Iris pigment epithelial cell (primary cell): ENCODE results near the gene FAM162A.

Experiments used
- DNase-seq: peaks from one replicate; pipeline ENCODE4 v3.0.0-alpha.2; 2011; ENCODE audit warnings: low read depth

FAM162A gene, protein sequence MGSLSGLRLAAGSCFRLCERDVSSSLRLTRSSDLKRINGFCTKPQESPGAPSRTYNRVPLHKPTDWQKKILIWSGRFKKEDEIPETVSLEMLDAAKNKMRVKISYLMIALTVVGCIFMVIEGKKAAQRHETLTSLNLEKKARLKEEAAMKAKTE

DNA sequence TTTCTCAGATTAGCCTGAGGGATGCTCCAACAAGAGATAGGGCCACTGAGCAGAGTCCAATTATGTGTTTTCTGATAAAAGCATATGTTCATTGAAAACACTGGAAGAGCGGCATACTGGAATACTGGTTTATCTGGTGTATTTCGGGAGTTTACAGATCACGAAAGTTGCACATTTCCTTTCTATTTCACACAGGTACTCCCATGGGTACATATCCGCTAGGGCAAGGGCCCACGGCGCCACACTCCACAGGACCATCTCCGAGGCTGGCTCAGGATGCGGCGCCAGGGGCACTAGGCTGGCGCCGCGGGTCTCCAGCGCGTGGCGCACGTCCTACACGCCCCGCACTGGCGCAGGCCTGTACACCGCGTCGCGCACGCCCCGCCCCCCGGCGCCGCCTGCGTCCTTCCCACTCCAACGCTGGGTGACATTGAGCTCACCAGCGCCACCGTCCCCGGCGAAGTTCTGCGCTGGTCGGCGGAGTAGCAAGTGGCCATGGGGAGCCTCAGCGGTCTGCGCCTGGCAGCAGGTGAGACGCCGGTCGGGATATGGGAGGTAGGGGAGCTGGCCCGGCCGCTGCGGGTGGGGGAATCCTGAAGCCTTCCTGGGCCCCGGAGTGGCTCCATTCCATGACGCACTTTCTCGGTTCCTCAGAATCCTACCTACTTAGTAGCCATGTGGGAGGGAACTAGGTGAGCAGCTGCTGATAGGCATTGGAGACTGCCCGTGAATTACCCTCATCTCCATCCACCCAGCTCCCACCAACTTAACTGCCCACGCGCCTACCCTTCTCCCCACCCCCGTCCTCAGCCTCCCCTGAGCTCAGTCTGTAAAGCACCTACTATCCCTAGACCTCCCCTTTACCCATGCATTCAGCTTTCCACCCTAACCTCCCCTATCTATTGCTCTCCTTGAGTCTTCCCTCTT lies at the start of gene FAM162A:
FAM162A (plus strand) TSS at position 412 of the 927 bp plus-strand sequence; CDS start at position 496, 84 bp downstream.
- peak; percentile 75 for DNase-seq

DNA sequence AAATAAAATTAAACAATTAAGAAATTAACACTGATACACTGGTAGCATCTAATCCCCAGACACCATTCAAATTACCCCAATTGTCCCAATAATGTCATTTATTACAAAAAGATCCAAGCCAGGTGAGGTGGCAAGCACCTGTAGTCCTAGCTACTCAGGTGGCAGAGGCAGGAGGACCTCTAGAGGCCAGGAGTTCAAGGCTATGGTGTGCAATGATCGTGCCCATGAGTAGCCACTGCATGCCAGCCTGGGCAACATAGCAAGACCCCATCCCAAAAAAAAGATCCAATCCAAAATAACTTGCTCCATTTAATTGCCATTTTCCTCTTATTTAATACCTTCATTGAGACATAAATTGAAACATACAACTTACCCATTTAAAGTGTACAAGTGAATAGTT lies 41.2 kb upstream of the FAM162A start:
- no peak for DNase-seq

DNA sequence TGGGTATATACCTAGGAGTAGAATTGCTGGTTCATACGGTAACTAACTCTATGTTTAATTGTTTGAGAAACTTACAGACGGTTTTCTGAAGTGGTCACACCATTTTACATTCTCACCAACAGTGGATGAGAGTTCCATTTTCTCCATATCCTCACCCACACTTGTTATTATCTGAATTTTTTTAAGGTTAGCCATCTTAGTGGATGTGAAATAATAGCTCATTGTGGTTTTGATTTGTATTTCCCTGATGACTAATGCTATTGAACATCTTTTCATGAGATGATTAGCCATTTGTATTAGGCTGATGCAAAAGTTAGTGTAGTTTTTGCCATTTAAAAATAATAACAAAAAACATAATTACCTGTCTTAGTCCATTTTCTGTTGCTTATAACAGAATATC lies 40.3 kb upstream of the FAM162A start:
- no peak for DNase-seq

DNA sequence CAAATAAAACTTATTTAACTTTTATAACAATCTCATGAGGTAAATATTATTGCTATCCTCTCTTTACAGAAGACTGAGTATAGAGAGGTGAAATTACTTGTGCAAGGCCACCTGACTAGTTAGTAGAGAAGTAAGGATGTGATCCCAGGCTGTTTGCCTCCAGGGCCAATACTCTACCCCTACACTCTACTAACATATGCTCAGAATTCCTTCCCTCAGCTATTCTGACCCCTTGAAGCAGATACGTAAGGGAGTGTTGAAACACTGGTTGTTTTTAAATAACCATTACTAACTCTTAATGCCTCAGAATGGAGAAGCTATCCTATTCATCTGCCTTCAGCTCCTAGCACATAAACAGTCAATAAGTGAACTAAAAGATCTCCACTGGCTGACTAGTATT lies 34.8 kb upstream of the FAM162A start:
- DNase-seq: no peak

DNA sequence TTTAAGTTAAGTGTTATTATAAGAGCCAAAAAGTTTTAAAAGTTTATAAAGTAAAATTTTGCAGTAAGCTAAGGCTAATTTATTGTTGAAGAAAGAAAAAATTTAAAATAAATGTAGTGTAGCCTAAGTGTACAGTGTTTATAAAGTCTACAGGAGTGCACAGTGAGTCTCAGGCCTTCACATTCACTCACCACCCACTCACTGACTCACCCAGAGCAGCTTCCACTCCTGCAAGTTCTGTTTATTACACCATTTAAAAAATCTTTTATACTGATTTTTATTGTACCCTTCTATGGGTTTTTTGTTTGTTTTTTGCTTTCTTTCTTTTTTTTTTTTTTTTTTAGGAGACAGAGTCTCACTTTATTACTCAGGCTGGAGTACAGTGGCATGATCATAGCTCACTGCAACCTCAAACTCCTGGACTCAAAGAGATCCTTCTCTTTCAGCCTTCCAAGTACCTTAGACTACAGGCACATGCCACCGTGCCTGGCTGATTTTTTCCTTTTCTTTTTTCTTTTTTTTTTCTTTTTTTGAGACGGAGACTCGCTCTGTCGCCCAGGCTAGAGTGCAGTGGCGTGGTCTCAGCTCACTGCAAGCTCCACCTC lies 33.1 kb upstream of the FAM162A start:
- DNase-seq: peak; percentile 80

DNA sequence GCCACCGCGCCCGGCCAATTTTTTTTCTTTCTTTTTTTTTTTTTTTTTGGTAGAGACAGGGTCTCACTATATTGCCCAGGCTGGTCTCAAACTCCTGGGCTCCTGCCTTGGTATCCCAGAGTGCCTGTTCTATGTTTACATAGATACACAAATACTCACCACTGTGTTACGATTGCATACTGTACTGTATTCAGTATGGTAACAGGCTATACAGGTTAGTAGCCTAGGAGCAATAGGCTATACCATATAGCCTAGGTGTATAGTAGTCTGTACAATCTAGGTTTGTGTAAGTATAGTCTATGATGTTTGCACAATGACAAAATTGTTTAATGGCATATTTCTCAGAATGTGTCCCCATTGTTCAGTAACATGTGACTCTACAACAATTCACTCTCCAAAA lies 32.4 kb upstream of the FAM162A start:
- no peak for DNase-seq

DNA sequence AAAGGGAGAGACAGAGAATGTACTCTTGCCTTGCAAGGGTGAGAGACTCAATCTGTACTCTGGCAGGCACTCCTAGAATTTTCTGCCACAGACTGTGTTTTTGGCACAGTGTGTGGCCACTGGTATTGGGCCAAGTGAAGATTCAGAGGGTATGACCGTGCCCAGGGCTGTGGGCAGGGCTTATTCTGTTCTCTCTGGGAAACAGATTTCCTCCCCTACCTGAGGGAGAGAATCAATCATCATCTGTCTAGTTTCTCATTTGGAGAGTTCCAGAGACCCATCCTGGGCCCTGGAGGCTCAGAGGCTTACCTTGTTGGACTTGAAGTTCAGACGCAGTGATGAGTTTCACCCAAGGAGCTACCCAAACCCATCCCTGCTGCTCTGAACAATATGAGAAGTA lies 30.8 kb upstream of the FAM162A start:
- no peak for DNase-seq

DNA sequence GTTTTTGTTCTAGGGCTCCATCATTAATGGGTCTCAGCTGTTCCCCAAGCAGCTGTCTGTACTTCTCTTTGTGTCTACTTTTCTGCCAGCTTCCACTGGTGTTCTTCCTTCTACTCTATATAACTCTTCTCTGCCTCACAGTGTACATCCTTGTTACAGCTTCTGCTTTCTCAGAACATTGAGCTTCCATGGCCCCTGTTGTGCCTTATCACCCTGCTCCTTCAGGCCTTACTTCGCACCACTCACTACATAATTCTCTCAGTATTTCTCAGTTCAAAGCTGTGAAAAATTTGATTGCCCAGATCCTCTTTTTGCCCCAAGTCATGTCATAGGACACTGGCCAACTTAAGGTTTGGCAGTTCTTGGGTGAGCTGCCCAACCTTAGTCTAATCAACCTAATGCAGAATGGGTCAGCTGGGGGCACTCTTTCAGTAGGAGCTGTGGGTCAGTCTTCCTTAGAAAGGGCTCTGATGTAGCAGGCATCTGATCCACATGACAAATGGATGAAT lies 30.0 kb upstream of the FAM162A start:
- no peak for DNase-seq

DNA sequence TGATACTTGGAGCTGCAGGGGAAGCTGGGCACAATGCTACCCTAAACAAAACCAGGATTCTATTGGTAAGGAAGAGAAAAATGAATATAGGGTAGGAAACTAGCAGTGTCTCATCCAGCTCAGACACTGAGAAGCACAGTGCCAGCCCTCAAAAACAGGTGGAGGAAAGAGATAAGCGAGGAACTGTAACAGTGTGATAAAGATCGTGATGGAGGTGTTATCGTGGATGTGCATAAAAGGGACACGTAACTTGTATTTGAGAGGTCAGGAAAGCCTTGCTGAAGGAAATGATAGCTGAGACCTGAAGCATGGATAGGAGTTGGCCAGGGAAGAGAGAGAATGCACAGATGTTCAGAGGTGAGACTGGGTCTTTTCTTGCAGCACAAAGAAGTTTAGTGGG lies 28.4 kb upstream of the FAM162A start:
- no peak for DNase-seq

DNA sequence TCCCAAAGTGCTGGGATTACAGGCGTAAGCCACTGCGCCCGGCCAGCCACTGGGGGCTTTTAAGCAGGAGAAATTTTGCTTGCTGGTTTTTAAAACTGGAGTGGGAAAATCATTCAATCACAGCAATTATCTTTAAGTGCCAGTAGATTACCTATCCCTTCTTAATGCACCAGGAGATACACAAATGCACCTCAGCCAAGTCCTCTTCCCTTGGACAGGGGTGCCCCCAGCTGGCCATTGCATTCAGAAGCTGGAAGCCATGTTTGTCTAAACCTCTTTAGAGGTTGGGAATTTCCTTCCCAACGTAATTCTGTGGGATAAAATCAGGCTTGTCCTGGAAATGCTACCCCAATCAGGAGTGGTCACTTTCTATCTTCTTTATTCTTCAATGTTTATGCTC lies 27.6 kb upstream of the FAM162A start:
- peak; percentile 54 for DNase-seq

DNA sequence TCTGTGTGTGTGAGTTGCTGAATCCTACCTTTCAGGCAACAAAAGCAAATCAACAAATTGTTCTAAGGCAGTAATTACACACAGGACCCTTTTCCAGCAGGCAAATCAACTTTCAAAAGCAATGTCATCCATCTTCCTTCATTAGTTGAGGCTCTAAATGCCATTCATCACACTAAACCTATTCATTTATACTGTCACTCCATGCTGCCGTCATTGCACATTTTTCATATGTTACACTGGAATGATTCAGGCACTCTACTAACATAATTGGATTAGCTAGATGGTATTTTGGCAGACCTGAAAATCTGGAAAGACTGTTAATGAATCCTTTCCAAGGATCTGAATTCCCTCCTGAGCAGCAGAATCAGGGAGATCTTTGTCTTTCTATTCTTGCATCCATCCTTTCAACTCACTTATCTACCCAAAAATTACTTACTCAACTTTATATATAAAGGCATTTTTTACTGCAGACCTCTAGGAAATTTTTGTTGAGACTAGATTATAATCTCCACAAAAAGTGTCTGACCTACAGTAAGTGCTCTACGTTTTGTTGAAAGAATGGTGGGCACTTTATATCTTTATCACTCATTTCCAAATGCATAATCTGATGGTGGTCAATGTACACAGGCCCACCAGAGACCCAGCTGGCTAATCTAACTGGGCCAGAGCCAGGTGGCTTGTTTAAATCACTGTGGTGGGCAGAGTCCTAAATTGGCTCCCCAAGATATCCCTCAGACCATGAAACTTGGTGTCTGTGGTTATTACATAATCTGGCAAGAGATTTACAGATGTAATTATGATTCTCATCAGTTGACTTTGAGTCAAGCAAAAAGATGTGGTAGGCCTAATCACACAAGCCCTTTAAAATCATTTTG lies 25.9 kb upstream of the FAM162A start:
- no peak for DNase-seq

DNA sequence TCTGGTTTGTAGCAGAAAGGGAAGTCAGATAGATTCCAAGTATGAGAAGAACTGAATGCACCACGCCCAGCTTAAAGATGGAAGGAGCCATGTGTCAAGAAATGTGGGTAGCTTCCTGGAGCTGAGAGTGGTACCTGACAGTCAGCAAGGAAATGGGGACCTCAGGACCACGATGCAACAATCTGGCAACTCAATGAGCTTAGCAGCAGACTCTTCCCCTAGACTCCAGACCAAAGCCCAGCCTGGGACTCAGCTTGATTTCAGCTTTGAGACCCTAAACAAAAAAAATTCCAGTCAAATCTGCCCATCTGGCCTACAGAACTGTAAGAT lies 25.3 kb upstream of the FAM162A start:
- DNase-seq: no peak

DNA sequence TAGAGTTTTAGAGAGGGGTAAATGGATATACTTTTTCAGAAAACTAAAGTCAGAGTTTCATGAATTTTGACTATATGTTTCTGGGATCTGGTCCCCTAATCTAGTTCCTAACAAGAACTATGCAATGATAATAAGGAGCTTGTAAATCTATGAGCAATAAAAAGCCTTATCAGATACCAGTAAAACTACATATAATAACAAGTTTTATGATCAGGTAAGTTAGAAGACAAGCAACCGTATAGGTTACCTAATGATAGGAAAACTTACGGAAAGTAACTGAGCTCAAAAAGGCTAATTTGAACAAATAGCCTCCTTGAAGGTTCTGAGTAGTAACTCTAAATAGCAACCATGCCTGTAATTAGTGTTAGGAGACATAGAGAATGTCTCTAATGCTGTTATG lies 22.0 kb upstream of the FAM162A start:
- no peak for DNase-seq

DNA sequence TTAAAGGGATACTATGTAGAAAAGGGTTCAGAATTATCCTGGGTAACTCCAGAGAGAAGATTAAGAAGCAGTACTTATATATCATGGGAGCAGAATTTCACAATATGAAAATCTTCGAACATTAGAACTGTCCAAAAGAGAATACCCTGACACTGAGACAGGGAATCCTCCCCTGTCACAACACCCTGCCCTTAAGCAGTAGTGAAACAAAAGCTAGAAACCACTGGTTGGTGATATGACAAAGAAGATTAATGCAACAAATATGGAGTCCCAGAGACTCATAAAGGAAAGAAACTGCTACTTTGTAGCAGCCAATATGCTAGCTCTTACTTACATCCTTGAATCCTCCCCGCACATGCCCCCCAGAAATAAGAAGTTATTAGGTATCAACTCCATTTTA lies 19.5 kb upstream of the FAM162A start:
- DNase-seq: no peak

DNA sequence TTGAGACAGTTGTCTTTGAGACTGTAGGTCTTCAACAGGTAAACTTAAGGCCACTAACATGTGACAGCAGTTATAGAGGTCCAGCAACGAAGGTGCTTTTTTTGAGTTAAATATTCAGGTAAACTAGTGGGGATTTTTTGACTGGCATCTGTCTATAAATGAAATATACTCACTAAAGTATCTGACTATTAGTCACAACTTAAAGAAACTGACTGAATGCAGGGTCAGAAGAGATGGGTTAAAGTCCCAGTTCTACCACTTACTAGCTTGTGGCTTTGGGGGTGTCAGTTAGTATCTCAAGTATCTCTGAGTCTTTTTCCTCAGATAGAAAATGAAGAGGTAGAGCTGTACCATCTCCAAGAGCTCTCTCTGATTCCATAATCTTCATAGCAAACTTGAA lies 18.9 kb upstream of the FAM162A start:
- DNase-seq: no peak

DNA sequence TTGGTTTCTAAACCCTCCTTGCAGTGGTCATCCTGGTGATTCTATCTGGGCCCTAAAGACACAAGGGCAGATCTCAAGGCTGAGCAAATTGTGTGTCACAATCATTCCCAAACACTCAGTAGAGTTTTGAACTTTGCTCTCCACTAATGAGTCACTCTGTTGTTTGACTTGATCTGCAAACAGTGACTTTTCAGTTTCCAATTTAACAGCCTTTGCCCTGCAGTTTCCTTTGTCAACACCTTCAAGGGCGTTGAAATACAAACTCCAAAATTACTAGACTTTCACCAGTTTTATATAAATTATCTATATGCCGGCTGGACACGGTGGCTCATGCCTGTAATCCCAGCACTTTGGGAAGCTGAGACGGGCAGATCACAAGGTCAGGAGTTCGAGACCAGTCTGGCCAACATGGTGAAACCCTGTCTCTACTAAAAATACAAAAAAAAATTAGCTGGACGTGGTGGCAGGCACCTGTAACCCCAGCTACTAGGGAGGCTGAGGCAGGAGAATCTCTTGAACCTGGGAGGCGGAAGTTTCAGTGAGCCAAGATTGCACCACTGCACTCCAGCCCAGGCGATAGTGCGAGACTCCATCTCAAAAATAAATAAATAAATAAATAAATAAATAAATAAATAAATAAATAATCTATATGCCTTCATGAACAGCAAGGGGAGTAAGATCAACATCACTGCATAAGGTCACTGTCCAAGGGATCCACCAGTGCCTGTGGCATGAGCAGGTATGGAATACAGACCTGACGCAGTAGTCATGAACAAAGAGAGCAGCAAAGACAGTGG lies 18.2 kb upstream of the FAM162A start:
- peak; percentile 82 for DNase-seq

DNA sequence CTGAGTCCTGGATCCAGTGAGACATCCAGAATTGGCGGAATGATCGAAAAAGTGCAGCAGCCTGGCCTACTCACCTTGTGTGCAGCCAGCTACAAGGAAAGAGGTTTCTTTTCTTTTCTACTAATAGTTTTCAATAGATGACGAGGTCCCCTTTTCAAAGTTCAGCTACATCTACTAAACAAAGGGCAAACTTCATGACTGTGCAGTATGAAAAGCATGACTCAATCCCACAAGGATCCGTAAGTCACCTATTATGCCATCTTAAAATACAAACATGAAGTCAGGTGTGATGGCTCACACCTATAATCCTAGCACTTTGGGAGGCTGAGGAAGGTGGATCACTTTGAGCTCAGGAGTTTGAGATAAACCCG lies 17.6 kb upstream of the FAM162A start:
- DNase-seq: no peak

DNA sequence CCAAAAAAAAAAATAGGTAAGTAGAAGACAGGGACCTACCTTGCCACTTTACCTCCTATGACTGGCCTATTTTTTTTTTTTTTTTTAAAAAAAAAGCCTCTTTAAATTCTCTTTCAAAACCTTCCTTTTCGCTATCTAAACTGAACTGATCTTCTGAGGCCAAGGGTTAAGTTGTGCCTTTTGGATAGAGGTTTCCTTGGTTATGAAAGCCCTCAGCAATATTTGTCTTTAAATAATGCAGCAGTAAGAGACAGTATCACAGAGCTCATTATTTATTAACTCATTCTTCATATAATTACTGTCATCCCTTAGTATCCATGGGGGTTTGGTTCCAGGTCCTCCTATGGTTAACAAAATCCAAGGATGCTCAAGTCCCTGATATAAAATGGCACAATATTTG lies 9.9 kb upstream of the FAM162A start:
- DNase-seq: no peak

DNA sequence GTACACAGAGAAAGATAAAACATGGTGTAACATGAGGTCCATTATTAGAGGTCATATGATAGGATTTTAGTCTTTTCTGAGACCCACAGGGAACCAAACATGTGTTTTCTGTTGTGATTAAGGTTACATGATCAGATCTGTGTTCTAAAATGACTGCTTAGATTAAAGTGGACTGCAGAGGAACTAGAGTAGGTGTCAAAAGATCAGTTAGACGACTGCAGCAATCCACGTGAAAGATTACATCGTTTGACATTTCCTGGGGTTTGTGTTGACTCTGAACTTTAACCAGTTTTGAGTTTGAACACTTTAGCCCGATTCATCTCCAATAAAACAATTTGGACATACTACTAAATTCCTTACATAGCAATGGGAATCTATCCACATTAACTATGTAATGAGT lies 6.0 kb upstream of the FAM162A start:
- no peak for DNase-seq

DNA sequence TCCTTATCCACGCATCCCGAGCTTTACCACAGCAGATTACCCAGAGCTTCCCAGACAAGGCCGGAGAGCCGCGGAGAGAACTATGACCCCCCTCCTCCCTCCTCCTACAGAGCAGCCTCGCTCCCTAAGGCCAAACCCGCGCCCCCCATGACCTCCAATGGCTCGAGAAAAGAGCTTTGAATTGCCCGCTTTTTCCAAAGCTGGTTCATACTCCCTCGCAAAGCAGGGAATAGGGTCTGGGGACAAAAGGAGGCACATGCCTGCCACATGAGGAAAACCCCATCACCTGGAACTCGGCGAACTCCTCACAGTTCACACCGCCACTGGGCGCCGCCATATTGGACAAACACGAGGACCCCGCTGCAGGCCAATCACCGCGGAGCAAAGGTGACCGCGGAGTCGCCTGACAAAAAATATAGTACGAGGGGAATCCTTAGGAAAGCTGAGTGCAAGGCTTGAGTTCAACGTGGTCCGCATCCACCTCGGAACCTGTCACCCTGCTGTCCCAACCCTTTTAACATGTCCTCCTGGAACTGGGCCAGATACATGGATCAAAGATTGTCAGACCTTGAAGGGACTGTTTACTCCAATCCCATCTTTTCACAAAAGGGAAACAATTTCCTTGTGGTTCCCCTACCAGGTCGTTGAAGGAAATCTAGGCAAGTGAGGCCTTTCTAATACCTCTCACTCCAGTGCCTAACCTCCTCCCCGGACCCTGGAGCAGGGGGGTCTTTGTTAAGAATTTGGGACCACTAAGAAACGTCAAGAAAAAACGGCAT lies 905 bp upstream of the FAM162A start, which contains the start of gene MIX23:
MIX23 (minus strand) TSS at position 344 of the 779 bp plus-strand sequence; CDS start at position 337, 7 bp downstream.
- peak; percentile 82 for DNase-seq
